WTC11 (cell line): ENCODE results near the gene FAXDC2. TPM values are rescaled to one million over a fixed set of nuclear protein-coding genes. Genes with fewer than 3 reads are reported as not detected.

Experiments
- ATAC-seq: fragments of 200-7000 bp; cut with Tn5 transposase; 2 replicates; pipeline ENCODE4 v1.10.0; 2021; ENCODE audit warnings: mild to moderate bottlenecking, moderate library complexity
- CTCF ChIA-PET: fragments of 300-600 bp; sonication (Branson Sonifier 250); formaldehyde crosslinking; loops from one replicate; lab custom pipeline; 2021; ENCODE audit warnings: antibody characterized with exemption; lab: Charles Lee
- POLR2A ChIA-PET: fragments of 350-600 bp; sonication (Branson Sonifier 250); formaldehyde crosslinking; loops from one replicate; lab custom pipeline; 2021; ENCODE audit warnings: antibody characterized with exemption; lab: Charles Lee
- DNase-seq: peaks from one replicate; pipeline ENCODE4 v3.0.0; 2021; ENCODE audit warnings: low spot score
- H3K27ac Mint-ChIP-seq: 2 replicates; pipeline ENCODE4 v1.8.0; 2021; ENCODE audit warnings: mixed read lengths
- H3K27me3 Mint-ChIP-seq: 2 replicates; pipeline ENCODE4 v1.8.0; 2021; ENCODE audit warnings: low read depth, mild to moderate bottlenecking, moderate library complexity, mixed read lengths
- H3K36me3 Mint-ChIP-seq: 2 replicates; pipeline ENCODE4 v1.8.0; 2021; ENCODE audit warnings: mixed read lengths
- H3K4me1 Mint-ChIP-seq: 2 replicates; pipeline ENCODE4 v1.8.0; 2022; ENCODE audit warnings: mixed read lengths
- H3K4me3 Mint-ChIP-seq: 2 replicates; pipeline ENCODE4 v1.8.0; 2021; ENCODE audit warnings: mild to moderate bottlenecking, moderate library complexity, mixed read lengths
- H3K9me3 Mint-ChIP-seq: 2 replicates; pipeline ENCODE4 v1.8.0; 2021; ENCODE audit warnings: mixed read lengths
- ATF2 ChIP-seq: sonication (generic); formaldehyde crosslinking; IDR thresholded peaks from 2 replicates; pipeline ENCODE4 v1.8.1; 2022; ENCODE audit warnings: low read depth, missing genetic modification reagents, borderline replicate concordance
- ATF3 ChIP-seq: sonication (generic); formaldehyde crosslinking; conservative IDR thresholded peaks from 2 replicates; pipeline ENCODE4 v1.8.1; 2022; ENCODE audit warnings: mild to moderate bottlenecking, missing genetic modification reagents
- E2F5 ChIP-seq: sonication (generic); formaldehyde crosslinking; IDR thresholded peaks from 2 replicates; pipeline ENCODE4 v1.8.1; 2022; ENCODE audit warnings: mild to moderate bottlenecking, moderate library complexity, missing genetic modification reagents
- FOXP4 ChIP-seq: sonication (generic); formaldehyde crosslinking; IDR thresholded peaks from 2 replicates; pipeline ENCODE4 v1.8.0; 2022; ENCODE audit warnings: mild to moderate bottlenecking, missing genetic modification reagents
- JAZF1 ChIP-seq: fragments of 250-450 bp; sonication (Bioruptor Pico); IDR thresholded peaks from 2 replicates; pipeline ENCODE4 v1.9.0; 2021; ENCODE audit warnings: moderate library complexity, mild to moderate bottlenecking, inconsistent platforms
- MXD4 ChIP-seq: fragments of 250-450 bp; sonication (Bioruptor Pico); IDR thresholded peaks from 2 replicates; pipeline ENCODE4 v1.8.0; 2021; ENCODE audit warnings: mild to moderate bottlenecking, moderate library complexity, borderline replicate concordance
- MYBL2 ChIP-seq: sonication (generic); formaldehyde crosslinking; IDR thresholded peaks from 2 replicates; pipeline ENCODE4 v1.8.1; 2023; ENCODE audit warnings: mild to moderate bottlenecking, moderate library complexity, missing genetic modification reagents
- NFE2L1 ChIP-seq: sonication (generic); formaldehyde crosslinking; IDR thresholded peaks from 2 replicates; pipeline ENCODE4 v1.8.1; 2023; ENCODE audit warnings: missing genetic modification reagents
- RELA ChIP-seq: sonication (generic); formaldehyde crosslinking; IDR thresholded peaks from 2 replicates; pipeline ENCODE4 v1.8.1; 2022; ENCODE audit warnings: missing genetic modification reagents, mild to moderate bottlenecking, borderline replicate concordance
- SOX15 ChIP-seq: fragments of 250-450 bp; sonication (Bioruptor Pico); IDR thresholded peaks from 2 replicates; pipeline ENCODE4 v1.9.0; 2021; ENCODE audit warnings: mild to moderate bottlenecking
- STAT6 ChIP-seq: sonication (generic); formaldehyde crosslinking; conservative IDR thresholded peaks from 2 replicates; pipeline ENCODE4 v1.8.1; 2023; ENCODE audit warnings: mild to moderate bottlenecking, low read depth, missing genetic modification reagents, moderate library complexity
- TEAD4 ChIP-seq: sonication (generic); formaldehyde crosslinking; IDR thresholded peaks from 2 replicates; pipeline ENCODE4 v1.8.0; 2022; ENCODE audit warnings: mild to moderate bottlenecking, missing genetic modification reagents
- ZBTB21 ChIP-seq: sonication (generic); formaldehyde crosslinking; IDR thresholded peaks from 2 replicates; pipeline ENCODE4 v1.8.1; 2023; ENCODE audit warnings: mild to moderate bottlenecking, missing genetic modification reagents, borderline replicate concordance
- ZNF232 ChIP-seq: sonication (generic); formaldehyde crosslinking; IDR thresholded peaks from 2 replicates; pipeline ENCODE4 v1.8.0; 2022; ENCODE audit warnings: mild to moderate bottlenecking, missing genetic modification reagents
- ZNF263 ChIP-seq: sonication (generic); formaldehyde crosslinking; IDR thresholded peaks from 2 replicates; pipeline ENCODE4 v1.8.1; 2022; ENCODE audit warnings: low read depth, mild to moderate bottlenecking, moderate library complexity, missing genetic modification reagents
- ZNF416 ChIP-seq: fragments of 250-450 bp; sonication (Bioruptor Pico); IDR thresholded peaks from 2 replicates; pipeline ENCODE4 v1.9.0; 2021; ENCODE audit warnings: mild to moderate bottlenecking, inconsistent platforms
- total RNA-seq: library from RNA; stranded (reverse); gene quantifications from 3 replicates; pipeline ENCODE4 v1.2.3, GENCODE V29; 2021
- TF ChIP-seq, protein P1 (sequence below): sonication (generic); formaldehyde crosslinking; IDR thresholded peaks from 2 replicates; pipeline ENCODE4 v1.8.1; 2023; ENCODE audit warnings: mild to moderate bottlenecking, moderate library complexity, missing genetic modification reagents
- TF ChIP-seq, protein P2 (sequence below): fragments of 250-450 bp; sonication (Bioruptor Pico); IDR thresholded peaks from 2 replicates; pipeline ENCODE4 v2.1.2; 2022; ENCODE audit warnings: mild to moderate bottlenecking, moderate library complexity
- TF ChIP-seq, protein P3 (sequence below): sonication (generic); formaldehyde crosslinking; IDR thresholded peaks from 2 replicates; pipeline ENCODE4 v1.8.1; 2022; ENCODE audit warnings: mild to moderate bottlenecking, missing genetic modification reagents, moderate library complexity, borderline replicate concordance
- TF ChIP-seq, protein P4 (sequence below): fragments of 200-600 bp; IDR thresholded peaks from 2 replicates; pipeline ENCODE4 v1.8.0; 2022; ENCODE audit warnings: antibody characterized with exemption

The FAXDC2 gene
- total RNA-seq, 1 experiment from 2014 or later = 3.9 TPM

GRCh38 chr5:154771383-154771901 is 79.0 kb downstream of the FAXDC2 start:
- H3K27ac Mint-ChIP-seq = peak overlapping the region; percentile 94
- no peak for TF ChIP-seq RELA
- no peak for TF ChIP-seq ZNF263 (CRISPR knock-in tag)
- no peak for TF ChIP-seq ZNF232 (CRISPR knock-in tag)
- no peak for TF ChIP-seq TEAD4 (CRISPR knock-in tag)
- no peak for TF ChIP-seq ATF2
- TF ChIP-seq ZNF416 (CRISPR knock-in tag) = no peak
- no peak for TF ChIP-seq JAZF1 (CRISPR knock-in tag)
- TF ChIP-seq, protein P1, sequence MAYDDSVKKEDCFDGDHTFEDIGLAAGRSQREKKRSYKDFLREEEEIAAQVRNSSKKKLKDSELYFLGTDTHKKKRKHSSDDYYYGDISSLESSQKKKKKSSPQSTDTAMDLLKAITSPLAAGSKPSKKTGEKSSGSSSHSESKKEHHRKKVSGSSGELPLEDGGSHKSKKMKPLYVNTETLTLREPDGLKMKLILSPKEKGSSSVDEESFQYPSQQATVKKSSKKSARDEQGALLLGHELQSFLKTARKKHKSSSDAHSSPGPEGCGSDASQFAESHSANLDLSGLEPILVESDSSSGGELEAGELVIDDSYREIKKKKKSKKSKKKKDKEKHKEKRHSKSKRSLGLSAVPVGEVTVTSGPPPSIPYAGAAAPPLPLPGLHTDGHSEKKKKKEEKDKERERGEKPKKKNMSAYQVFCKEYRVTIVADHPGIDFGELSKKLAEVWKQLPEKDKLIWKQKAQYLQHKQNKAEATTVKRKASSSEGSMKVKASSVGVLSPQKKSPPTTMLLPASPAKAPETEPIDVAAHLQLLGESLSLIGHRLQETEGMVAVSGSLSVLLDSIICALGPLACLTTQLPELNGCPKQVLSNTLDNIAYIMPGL = no peak
- no peak for TF ChIP-seq STAT6 (CRISPR knock-in tag)
- no peak for TF ChIP-seq ZBTB21 (CRISPR knock-in tag)
- no peak for TF ChIP-seq E2F5 (CRISPR knock-in tag)
- TF ChIP-seq, protein P2, sequence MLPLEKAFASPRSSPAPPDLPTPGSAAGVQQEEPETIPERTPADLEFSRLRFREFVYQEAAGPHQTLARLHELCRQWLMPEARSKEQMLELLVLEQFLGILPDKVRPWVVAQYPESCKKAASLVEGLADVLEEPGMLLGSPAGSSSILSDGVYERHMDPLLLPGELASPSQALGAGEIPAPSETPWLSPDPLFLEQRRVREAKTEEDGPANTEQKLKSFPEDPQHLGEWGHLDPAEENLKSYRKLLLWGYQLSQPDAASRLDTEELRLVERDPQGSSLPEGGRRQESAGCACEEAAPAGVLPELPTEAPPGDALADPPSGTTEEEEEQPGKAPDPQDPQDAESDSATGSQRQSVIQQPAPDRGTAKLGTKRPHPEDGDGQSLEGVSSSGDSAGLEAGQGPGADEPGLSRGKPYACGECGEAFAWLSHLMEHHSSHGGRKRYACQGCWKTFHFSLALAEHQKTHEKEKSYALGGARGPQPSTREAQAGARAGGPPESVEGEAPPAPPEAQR (CRISPR knock-in tag) = no peak
- TF ChIP-seq, protein P3, sequence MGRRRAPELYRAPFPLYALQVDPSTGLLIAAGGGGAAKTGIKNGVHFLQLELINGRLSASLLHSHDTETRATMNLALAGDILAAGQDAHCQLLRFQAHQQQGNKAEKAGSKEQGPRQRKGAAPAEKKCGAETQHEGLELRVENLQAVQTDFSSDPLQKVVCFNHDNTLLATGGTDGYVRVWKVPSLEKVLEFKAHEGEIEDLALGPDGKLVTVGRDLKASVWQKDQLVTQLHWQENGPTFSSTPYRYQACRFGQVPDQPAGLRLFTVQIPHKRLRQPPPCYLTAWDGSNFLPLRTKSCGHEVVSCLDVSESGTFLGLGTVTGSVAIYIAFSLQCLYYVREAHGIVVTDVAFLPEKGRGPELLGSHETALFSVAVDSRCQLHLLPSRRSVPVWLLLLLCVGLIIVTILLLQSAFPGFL (CRISPR knock-in tag) = no peak
- TF ChIP-seq MXD4 (CRISPR knock-in tag) = no peak
- no peak for TF ChIP-seq MYBL2 (CRISPR knock-in tag)
- no peak for TF ChIP-seq SOX15 (CRISPR knock-in tag)
- TF ChIP-seq, protein P4, sequence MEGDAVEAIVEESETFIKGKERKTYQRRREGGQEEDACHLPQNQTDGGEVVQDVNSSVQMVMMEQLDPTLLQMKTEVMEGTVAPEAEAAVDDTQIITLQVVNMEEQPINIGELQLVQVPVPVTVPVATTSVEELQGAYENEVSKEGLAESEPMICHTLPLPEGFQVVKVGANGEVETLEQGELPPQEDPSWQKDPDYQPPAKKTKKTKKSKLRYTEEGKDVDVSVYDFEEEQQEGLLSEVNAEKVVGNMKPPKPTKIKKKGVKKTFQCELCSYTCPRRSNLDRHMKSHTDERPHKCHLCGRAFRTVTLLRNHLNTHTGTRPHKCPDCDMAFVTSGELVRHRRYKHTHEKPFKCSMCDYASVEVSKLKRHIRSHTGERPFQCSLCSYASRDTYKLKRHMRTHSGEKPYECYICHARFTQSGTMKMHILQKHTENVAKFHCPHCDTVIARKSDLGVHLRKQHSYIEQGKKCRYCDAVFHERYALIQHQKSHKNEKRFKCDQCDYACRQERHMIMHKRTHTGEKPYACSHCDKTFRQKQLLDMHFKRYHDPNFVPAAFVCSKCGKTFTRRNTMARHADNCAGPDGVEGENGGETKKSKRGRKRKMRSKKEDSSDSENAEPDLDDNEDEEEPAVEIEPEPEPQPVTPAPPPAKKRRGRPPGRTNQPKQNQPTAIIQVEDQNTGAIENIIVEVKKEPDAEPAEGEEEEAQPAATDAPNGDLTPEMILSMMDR = no peak
- no peak for TF ChIP-seq FOXP4 (CRISPR knock-in tag)
- no peak for TF ChIP-seq NFE2L1 (CRISPR knock-in tag)
- TF ChIP-seq ATF3 (CRISPR knock-in tag) = no peak
- TF ChIP-seq, all 79 proteins: peak for 0
- Mint-ChIP-seq H3K36me3 (peaks cover 2% of the 10 kb centered on the region; the same call in 1 of the 2 replicates), H3K4me3 (peak overlapping the region; percentile 39), H3K27me3 (no peaks in the 10 kb centered on the region), H3K9me3 (no peaks in the 10 kb centered on the region), H3K4me1 (peaks cover 90% of the 10 kb centered on the region)
- ChIA-PET POLR2A (interaction anchor here (0.5 to 1.4 kb wide), 5 partner anchors 8 to 29 kb away, joined by 3 to 5 read pairs (median 3); no protein-coding TSS in a partner anchor), CTCF (interaction anchor here (0.7 to 1.7 kb wide), 7 partner anchors 10 to 121 kb away, joined by 3 to 10 read pairs (median 5); no protein-coding TSS in a partner anchor)
- ATAC-seq (peak; percentile 67), DNase-seq (peak; percentile 36)
